HCT116 (cell line): ENCODE results near the gene GIT2.

Experiments used
- CBX3 ChIP-seq: IDR thresholded peaks from 2 replicates; pipeline ENCODE4 v1.6.1; 2012; ENCODE audit warnings: low read depth
- EGR1 ChIP-seq: IDR thresholded peaks from 2 replicates; pipeline ENCODE4 v1.6.1; 2012; ENCODE audit warnings: low read depth
- EZH2 ChIP-seq: fragments of 200-600 bp; sonication (generic); IDR thresholded peaks from 2 replicates; pipeline ENCODE4 v1.6.1; 2017; ENCODE audit warnings: antibody characterized with exemption, mixed run types
- EZH2phosphoT487 ChIP-seq: fragments of 200-600 bp; IDR thresholded peaks from 2 replicates; pipeline ENCODE4 v1.6.1; 2018; ENCODE audit warnings: antibody characterized with exemption, borderline replicate concordance
- POLR2A ChIP-seq: IDR thresholded peaks from 2 replicates; pipeline ENCODE4 v1.7.0; 2011; ENCODE audit warnings: borderline replicate concordance; ENCODE audit not compliant: insufficient read depth, insufficient read length; ENCODE audit errors: extremely low read depth
- POLR2AphosphoS5 ChIP-seq: IDR thresholded peaks from 2 replicates; pipeline ENCODE4 v1.6.1; 2011; ENCODE audit warnings: mild to moderate bottlenecking, low read depth, low read length, moderate library complexity
- SIN3A ChIP-seq: IDR thresholded peaks from 2 replicates; pipeline ENCODE4 v1.6.1; 2012; ENCODE audit warnings: low read depth
- TCF7L2 ChIP-seq: IDR thresholded peaks from 2 replicates; pipeline ENCODE4 v1.7.0; 2011; ENCODE audit warnings: borderline replicate concordance, inconsistent platforms; ENCODE audit not compliant: insufficient read depth, insufficient read length; ENCODE audit errors: extremely low read depth
- YY1 ChIP-seq: IDR thresholded peaks from 2 replicates; pipeline ENCODE4 v1.6.1; 2011; ENCODE audit warnings: low read length, low read depth, moderate library complexity, mild to moderate bottlenecking; ENCODE audit not compliant: insufficient replicate concordance; ENCODE audit errors: extremely low read depth
- ZNF274 ChIP-seq: fragments of 200-500 bp; sonication (Bioruptor generic); IDR thresholded peaks from 2 replicates; pipeline ENCODE4 v1.6.1; 2014; ENCODE audit warnings: mild to moderate bottlenecking, low read depth, low read length, inconsistent platforms
- TF ChIP-seq, protein P1 (sequence below), 3 experiments: fragments of 200-600 bp in 1 of 3; sonication (generic) in 1 of 3; IDR thresholded peaks in 2 of 3; conservative IDR thresholded peaks in 1 of 3; 2 replicates each; pipeline ENCODE4 v1.5.1; 2012 to 2017; ENCODE audit warnings: low read depth in 2 of 3, low read length in 2 of 3, antibody characterized with exemption in 1 of 3, borderline replicate concordance in 1 of 3, control low read depth in 1 of 3, mild to moderate bottlenecking in 1 of 3, mixed read lengths in 1 of 3, mixed run types in 1 of 3, moderate library complexity in 1 of 3; ENCODE audit not compliant: insufficient read depth in 1 of 3
- TF ChIP-seq, protein P2 (sequence below): IDR thresholded peaks from 2 replicates; pipeline ENCODE4 v1.6.1; 2012

DNA sequence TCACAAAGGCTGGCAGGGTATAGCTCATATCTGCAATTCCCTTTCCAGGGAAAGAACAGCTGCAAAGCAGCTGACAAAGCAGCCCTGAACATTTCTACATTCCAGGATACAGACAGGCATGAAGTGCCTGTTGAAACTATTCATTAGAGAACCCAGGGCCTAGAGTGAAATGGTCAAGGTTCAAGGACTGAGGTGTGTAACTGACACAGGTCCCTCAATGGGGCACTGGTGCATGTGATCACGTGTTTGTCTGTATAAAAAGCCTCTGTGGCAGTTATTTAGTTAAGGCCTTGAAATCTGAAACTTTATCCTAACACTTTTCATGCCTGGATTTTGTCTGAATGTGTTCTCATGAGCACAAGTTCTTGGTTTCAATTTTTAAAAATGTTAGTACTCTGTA, 47.1 kb downstream of the GIT2 start:
- TF ChIP-seq EGR1 (no peak), POLR2A (no peak), EZH2 (no peak), TCF7L2 (no peak), POLR2AphosphoS5 (no peak), EZH2phosphoT487 (no peak), YY1 (no peak), ZNF274 (no peak), CBX3 (no peak), SIN3A (no peak)
- TF ChIP-seq, protein P1, sequence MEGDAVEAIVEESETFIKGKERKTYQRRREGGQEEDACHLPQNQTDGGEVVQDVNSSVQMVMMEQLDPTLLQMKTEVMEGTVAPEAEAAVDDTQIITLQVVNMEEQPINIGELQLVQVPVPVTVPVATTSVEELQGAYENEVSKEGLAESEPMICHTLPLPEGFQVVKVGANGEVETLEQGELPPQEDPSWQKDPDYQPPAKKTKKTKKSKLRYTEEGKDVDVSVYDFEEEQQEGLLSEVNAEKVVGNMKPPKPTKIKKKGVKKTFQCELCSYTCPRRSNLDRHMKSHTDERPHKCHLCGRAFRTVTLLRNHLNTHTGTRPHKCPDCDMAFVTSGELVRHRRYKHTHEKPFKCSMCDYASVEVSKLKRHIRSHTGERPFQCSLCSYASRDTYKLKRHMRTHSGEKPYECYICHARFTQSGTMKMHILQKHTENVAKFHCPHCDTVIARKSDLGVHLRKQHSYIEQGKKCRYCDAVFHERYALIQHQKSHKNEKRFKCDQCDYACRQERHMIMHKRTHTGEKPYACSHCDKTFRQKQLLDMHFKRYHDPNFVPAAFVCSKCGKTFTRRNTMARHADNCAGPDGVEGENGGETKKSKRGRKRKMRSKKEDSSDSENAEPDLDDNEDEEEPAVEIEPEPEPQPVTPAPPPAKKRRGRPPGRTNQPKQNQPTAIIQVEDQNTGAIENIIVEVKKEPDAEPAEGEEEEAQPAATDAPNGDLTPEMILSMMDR (IDR thresholded peaks at IDR 0.05 in 2 of 3, conservative IDR thresholded peaks at IDR 0.05 in 1 of 3; ENCODE audit: borderline replicate concordance in 1 of 3, insufficient read depth in 1 of 3, low read depth in 2 of 3, low read length in 2 of 3): no peak
- TF ChIP-seq, protein P2, sequence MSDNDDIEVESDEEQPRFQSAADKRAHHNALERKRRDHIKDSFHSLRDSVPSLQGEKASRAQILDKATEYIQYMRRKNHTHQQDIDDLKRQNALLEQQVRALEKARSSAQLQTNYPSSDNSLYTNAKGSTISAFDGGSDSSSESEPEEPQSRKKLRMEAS: no peak
